H1 (cell line): ENCODE results near the gene GMEB2. TPM values are rescaled to one million over a fixed set of nuclear protein-coding genes. Genes with fewer than 3 reads are reported as not detected.

Experiments
- CHD1 ChIP-seq: IDR thresholded peaks from 2 replicates; pipeline ENCODE4 v1.6.1; 2012; ENCODE audit warnings: low read depth, low read length, improper control_type of control experiment
- CTCF ChIP-seq, 3 experiments: IDR thresholded peaks; 1 replicate in 2 of 3; 2 replicates in 1 of 3; pipeline versions ENCODE4 v1.5.1 to v1.6.1; 2011; ENCODE audit warnings: low read length in 3 of 3, mild to moderate bottlenecking in 3 of 3, inconsistent platforms in 2 of 3, low read depth in 1 of 3, moderate library complexity in 1 of 3; ENCODE audit not compliant: insufficient read depth in 1 of 3; ENCODE audit errors: control extremely low read depth in 1 of 3
- E2F6 ChIP-seq: IDR thresholded peaks from 2 replicates; pipeline ENCODE4 v1.6.1; 2012; ENCODE audit warnings: inconsistent platforms
- NRF1 ChIP-seq: IDR thresholded peaks from 2 replicates; pipeline ENCODE4 v1.6.1; 2011; ENCODE audit warnings: mild to moderate bottlenecking, low read depth, low read length, improper control_type of control experiment
- POLR2AphosphoS5 ChIP-seq: IDR thresholded peaks from 2 replicates; pipeline ENCODE4 v1.6.1; 2011; ENCODE audit warnings: low read depth, low read length
- RBBP5 ChIP-seq: IDR thresholded peaks from 2 replicates; pipeline ENCODE4 v1.7.1; 2012; ENCODE audit warnings: low read depth, mild to moderate bottlenecking, inconsistent platforms, low read length, moderate library complexity, borderline replicate concordance
- USF2 ChIP-seq: IDR thresholded peaks from 2 replicates; pipeline ENCODE4 v1.6.1; 2011; ENCODE audit warnings: low read length, improper control_type of control experiment
- polyA plus RNA-seq, 7 experiments: library from polyadenylated mRNA; depleted of rRNA in 3 of 7; stranded (reverse) in 5 of 7; unstranded in 2 of 7; fragments of >200 nt in 5 of 7; fragments of 200-250 nt in 2 of 7; gene quantifications; 1 replicate in 5 of 7; 2 replicates in 1 of 7; 4 replicates in 1 of 7; pipeline versions ENCODE4 v1.2.1 to v1.2.3, GENCODE V29; 2011 to 2013; ENCODE audit warnings: missing spikeins in 2 of 7, mixed read lengths in 2 of 7
- total RNA-seq: library from RNA; stranded (reverse); fragmentation: NEBNext Ultra II Directional; extraction: Animal tissue kit (Norgen Biotek cat#: 25700); gene quantifications from 2 replicates; pipeline ENCODE4 v1.2.1, GENCODE V29; 2021

The GMEB2 gene
- total and polyA plus RNA-seq, 2 of the 8 experiments (the other 6 are each of a cell fraction or from before 2014, with no cell fraction given) = 12.9 to 14.2 TPM

DNA sequence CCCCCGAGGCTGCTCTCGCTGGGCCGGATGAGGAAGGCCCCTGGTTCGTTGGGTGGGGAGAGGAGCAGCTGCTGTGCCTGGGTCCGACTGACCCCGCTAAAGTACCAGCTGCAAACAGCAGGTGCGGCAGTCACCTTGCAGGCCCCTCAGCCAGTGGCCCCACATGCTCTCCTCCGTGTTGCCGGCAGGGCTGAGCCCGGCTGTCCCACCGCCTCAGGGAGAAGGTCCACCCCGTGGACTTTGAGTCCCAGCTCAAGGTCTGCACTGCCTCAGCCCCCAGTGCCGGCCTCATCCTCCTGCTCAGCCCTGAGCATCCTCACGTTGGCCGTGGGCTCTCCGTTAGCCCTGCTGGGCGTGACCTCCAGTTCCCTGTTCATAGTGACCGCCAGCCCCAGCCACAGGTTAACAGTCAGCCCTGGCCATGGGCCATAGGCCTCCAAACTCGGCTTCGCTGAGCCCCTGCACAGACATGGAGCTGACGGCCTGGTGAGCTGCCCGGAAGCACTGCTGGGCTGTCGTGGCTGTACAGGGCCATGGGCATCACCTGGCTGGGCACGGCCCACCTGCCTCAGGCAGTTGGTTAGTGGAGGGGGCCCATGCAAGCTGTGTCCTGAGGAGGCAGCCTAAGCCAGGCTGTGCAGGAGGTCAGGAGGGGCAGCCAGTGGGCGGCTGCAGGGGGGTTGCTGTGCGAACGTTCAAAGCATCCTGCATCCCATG lies 82.5 kb downstream of the GMEB2 start (continued):
- TF ChIP-seq USF2 (no peak), CHD1 (no peak), POLR2AphosphoS5 (no peak), CTCF (IDR thresholded peaks at IDR 0.05; ENCODE audit: control extremely low read depth in 1 of 3, insufficient read depth in 1 of 3, low read depth in 1 of 3, low read length in 3 of 3) (no peak), RBBP5 (no peak), E2F6 (no peak), NRF1 (no peak)
